ENCODE data around the gene FHOD3.
A peak's percentile ranks its signal among the peaks of the same experiment; 100 is the strongest.
"Not testable (repeated sequence)": the region's sequence is repeated elsewhere in the genome, so short reads cannot be mapped to it uniquely, and the experiment has no call there.

Gene FHOD3

DNA sequence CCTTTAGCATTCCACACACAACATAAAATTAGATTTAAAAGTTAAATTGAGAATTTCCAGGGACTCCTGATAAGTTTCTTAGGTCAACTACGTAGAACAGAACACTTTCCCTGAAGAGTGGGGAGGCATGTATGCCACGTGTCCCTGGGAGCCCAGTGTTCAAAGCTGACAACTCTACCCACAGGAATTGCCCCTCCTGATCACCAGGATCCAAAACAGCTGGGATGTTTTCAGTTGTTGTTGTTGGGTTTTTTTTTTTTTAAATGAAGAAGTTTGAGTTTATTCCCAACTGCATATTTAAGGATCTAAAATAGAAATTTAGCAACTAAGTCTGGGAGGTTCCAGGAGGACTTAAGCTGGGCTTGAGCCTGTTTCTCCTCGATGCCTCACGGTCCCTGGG lies 430.8 kb downstream of the FHOD3 start:
- no peak for DNase-seq

DNA sequence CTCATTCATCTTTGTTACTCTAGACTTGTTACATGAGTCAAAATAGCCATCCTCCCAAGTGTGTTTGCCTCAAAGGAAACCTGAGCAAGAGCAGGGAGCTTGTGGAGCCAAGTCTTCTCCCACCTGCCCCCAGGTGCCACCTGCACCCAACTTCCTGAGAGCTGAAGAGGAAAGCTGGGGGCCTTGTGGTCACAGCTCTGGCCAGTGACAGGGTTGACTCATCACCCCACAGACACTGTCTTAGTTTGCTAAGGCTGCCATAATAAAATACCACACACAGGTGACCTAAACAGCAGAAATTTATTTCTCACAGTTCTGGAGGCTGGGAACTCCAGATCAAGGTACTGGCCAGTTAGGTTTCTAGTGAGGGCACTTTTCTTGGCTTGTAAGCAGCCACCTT lies 431.7 kb downstream of the FHOD3 start:
- DNase-seq: no peak

- no peak for DNase-seq
These were observed 434.8 kb downstream of the FHOD3 start for GRCh38 chr18:36732264-36732663.

GRCh38 chr18:36733150-36733549 lies 435.6 kb downstream of the FHOD3 start:
- DNase-seq: no peak

GRCh38 chr18:36734596-36734995 lies 437.1 kb downstream of the FHOD3 start:
- no peak for DNase-seq

DNA sequence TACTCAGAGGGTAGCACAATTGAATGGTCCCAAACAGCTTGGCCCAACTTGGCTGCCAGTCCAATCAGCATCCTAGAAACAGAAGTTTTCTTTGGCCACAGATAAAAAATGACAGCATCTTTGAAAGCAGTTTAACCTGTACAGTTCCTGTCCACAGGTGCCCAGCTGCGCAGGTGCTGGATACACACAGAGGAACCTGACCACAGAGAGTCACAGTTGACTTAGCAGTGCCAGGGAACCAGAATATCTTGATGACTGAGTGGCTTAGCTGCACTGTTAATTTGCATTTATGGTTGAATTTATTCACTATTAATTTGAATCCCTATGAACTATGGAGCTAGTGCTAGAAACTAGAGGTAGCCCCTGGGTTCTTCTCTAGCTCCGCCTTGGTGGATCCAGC lies 437.6 kb downstream of the FHOD3 start:
- DNase-seq: no peak

- DNase-seq: no peak
These were observed 438.6 kb downstream of the FHOD3 start for GRCh38 chr18:36736094-36736493.

GRCh38 chr18:36737316-36737715 lies 439.8 kb downstream of the FHOD3 start:
- no peak for DNase-seq

- DNase-seq: no peak
These were observed 446.9 kb downstream of the FHOD3 start for GRCh38 chr18:36744261-36744876.

- no peak for DNase-seq
These were observed 447.9 kb downstream of the FHOD3 start for GRCh38 chr18:36745219-36745975.

GRCh38 chr18:36752929-36753865 lies 455.7 kb downstream of the FHOD3 start:
- DNase-seq: no peak

DNA sequence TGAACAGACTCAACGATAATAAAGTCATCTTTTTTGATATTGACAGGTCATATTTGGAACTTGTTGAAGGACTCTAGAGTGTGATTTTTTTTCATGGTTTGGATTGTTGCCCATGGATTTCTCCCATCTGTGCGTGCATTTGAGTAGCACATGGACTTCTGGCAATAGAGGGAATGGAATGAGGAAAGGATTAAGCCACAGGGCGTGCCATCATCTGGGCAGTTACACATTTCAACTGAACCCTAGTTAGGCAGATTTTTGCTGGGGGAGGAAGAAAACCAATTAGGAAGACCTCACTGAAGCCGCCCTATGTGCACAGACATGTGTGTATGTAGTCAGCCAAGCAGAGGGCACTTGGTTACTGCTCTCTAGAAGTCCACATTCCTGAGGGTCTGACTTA lies 458.7 kb downstream of the FHOD3 start:
- DNase-seq: no peak

DNA sequence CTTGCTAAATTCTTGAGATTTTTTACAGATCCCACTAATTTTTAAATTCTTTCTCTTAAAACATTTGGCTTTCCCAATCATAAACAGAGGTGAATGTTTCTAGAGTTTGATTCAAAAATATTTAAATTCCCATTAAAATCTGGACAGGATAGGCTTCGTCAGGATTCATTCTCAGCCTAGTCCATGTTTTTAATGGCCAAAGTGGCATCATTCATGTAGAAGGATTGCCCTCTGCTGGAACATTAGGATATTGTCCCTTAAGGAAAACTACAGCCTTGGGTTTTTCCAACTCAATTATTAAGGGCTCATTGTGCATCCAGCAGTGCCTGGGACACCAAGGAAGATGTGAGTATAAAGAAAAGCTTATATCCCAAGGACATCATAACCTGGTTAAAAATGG lies 459.6 kb downstream of the FHOD3 start:
- DNase-seq: no peak

DNA sequence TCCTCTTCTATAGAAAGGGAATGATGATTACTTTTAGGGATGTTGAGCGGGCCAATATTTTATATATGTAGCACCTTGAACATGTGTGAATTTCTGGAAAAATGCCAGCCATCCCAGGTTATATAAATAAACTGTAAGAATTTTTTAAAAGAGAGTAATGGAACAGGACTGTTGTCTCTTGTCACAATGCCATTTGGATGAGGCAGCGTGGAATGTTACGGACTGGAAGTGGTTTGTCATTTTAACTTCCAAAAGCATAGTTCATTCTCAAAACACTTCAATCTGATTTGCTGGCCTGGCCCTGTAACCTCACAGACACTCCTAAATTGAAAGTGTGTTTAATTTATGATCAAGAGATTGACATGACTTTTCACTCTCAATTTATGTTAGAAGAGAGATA lies 460.5 kb downstream of the FHOD3 start:
- DNase-seq: no peak

DNA sequence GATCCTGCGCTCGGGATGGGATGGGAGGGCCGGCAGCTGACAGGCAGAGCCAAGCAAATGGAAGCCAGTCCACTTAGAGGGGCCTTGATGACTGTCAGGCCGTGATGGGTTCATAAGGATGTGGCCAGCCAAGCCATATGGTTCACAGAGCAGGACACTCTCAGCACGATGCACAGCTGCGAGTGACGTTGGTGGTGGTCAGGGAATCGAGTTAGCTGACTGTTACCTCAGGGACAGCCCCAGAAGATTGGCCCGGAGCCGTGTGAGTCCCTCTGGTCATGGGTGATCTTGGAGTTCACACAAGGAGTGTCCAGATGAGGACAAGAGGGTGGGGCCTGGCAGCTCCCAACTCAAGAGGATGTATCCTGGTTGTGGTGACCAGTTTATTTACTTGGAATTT lies 461.1 kb downstream of the FHOD3 start:
- no peak for DNase-seq

DNA sequence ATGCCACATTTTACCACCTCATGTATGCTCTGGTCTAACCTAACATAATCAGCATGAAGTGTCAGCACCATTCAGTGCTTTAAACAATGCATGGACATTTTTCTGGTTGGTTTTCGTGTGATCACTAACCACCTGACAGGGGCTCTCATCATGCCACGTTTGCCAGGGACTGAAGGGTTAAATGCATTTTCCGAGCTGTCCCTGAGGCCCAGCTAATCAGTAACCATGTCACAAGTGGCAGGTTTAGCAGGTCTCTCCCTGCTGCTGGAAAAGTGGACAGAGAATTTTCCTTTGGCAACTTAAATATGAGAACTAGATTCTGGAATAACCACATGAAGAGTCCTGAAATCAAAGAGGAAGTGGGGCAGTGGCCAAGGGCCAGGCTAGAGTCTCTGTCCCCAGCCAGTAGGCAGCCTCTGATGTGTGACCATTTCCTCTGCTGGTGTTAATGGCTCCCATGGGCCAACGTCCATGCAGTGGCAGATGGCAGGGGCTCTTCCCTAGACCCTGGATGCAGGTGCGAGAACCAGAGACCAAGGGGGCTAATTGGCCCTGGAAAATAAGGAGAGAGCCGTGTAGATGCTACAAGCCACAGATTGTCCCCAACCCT lies 461.8 kb downstream of the FHOD3 start:
- DNase-seq: no peak

DNA sequence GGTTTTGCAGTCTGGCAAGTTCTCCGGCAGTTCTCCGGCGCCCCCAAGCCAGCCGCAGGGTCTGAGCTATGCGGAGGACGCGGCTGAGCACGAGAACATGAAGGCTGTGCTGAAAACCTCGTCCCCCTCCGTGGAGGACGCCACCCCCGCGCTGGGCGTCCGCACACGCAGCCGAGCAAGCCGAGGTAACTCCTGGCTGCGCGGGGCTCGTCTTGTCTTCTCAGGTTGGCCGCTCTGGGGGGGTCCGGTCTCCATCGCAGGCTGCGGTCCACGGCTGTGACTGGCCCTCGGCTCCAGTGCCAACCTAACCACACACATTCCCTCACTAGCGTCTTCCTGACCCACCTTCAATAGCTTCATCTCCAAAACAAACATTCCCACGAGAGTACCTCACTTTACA lies 463.1 kb downstream of the FHOD3 start:
- DNase-seq: no peak

- no peak for DNase-seq
These were observed 463.7 kb downstream of the FHOD3 start for GRCh38 chr18:36761186-36761698.

GRCh38 chr18:36762074-36762473 lies 464.6 kb downstream of the FHOD3 start:
- peak; percentile 24 for DNase-seq

- not testable (repeated sequence) for DNase-seq
These were observed 465.5 kb downstream of the FHOD3 start for GRCh38 chr18:36762965-36763364.

DNA sequence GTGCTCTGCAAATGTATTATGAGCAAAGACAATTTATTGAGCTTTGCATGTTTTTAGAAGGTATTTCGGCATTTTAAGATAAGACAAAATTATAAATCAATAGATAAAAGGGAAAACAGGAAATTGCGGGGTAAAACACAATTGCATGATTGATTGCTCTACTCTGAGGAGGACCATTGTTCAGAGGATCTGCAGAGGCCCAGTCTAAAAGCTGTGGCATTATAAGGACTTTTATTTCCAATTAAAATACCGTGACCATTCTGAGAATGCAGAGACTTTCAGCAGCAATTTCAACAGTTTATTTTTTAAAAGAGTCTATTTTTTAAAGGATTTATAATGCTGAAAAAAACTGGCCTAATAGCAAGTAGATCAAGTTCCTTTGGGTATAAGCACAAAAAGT lies 469.3 kb downstream of the FHOD3 start:
- no peak for DNase-seq

- no peak for DNase-seq
These were observed 471.7 kb downstream of the FHOD3 start for GRCh38 chr18:36769172-36769571.
